ENCODE data around the gene NAAA.

GRCh38 chr4:75908555-75908954 is 32.3 kb downstream of the NAAA start:
- TF ChIP-seq CTCF (conservative IDR thresholded peaks at IDR 0.05 in 1 of 2, IDR thresholded peaks at IDR 0.05 in 1 of 2; ENCODE audit: low read depth in 1 of 2, low read length in 2 of 2) (no peak), EZH2 (IDR thresholded peaks at IDR 0.05; ENCODE audit: low read length, missing control alignments) (no peak)

All from fibroblast of lung (primary cell).